IPS-18a (cell line): ENCODE results near the gene PHKG1.
"Not testable (repeated sequence)": the region's sequence is repeated elsewhere in the genome, so short reads cannot be mapped to it uniquely, and the experiment has no call there.

Experiments used
- H3K27ac ChIP-seq: one replicate; pipeline ENCODE4 v1.5.1; 2013; ENCODE audit warnings: low read length
- H3K27me3 ChIP-seq: one replicate; pipeline ENCODE4 v1.6.1; 2013; ENCODE audit warnings: mild to moderate bottlenecking, low read length; ENCODE audit not compliant: control insufficient read depth, insufficient read depth
- H3K36me3 ChIP-seq: one replicate; pipeline ENCODE4 v1.6.1; 2013; ENCODE audit warnings: low read depth, low read length; ENCODE audit not compliant: control insufficient read depth
- H3K4me1 ChIP-seq: one replicate; pipeline ENCODE4 v1.6.1; 2013; ENCODE audit warnings: low read depth, low read length; ENCODE audit not compliant: control insufficient read depth
- H3K4me3 ChIP-seq: one replicate; pipeline ENCODE4 v1.5.1; 2013; ENCODE audit warnings: low read length
- H3K9ac ChIP-seq: one replicate; pipeline ENCODE4 v1.6.1; 2013; ENCODE audit warnings: mild to moderate bottlenecking, low read length, moderate library complexity
- H3K9me3 ChIP-seq: one replicate; pipeline ENCODE4 v1.6.1; 2013; ENCODE audit warnings: low read depth, low read length; ENCODE audit not compliant: control insufficient read depth

The PHKG1 gene

DNA sequence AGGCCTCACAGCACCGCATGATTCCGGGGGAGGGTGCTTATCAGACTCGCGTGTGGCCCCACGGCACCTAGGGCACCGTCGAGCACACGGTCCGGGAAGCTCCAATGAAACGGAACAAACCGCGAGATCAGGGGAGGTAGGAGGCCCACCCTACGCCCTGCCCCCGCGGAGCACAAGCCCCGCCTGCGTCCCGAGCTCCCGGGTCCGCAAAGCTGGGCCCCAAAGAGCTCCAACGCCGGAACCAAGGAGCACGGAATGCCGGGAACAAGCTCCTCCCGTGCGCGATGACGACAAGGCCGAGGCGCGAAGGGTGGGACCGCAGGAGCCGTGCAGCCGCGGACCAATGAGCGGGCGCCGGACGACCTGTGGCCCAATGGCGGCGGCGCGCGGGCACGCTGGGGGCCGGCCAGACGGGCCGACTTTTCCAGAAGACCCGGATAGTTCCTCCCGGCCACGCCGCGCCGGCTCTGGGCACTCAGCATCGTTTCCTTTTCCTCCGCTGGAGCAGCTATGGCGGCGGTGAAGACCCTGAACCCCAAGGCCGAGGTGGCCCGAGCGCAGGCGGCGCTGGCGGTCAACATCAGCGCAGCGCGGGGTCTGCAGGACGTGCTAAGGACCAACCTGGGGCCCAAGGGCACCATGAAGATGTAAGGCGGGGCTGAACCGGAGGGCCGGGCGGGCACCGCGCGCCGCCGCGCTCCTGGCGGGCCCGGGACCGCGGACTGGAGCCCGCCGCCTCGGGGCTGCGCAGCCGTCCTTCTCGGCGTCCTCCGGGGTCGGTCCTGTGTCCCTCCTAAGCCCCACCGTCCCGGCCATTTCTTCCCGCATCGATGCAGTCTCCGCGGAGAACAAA lies 41.2 kb downstream of the PHKG1 start, which contains the start of the genes CCT6A and PSPH:
TSS of gene CCT6A (plus strand) at position 427 of the 853 bp plus-strand sequence. CDS start at position 511, 84 bp downstream.
TSS of gene PSPH (minus strand) at position 106 of the 853 bp plus-strand sequence. CDS start 30,232 bp downstream, outside the sequence.
- Histone ChIP-seq H3K4me3 (peak within 1 kb of the TSS; percentile 71), H3K27me3 (no peaks in the 10 kb centered on the region), H3K27ac (peak within 1 kb of the TSS; percentile 94), H3K9me3 (no peaks in the 10 kb centered on the region), H3K4me1 (peaks cover 12% of the 10 kb centered on the region), H3K36me3 (peaks cover 39% of the 10 kb centered on the region), H3K9ac (peak within 1 kb of the TSS; percentile 85)

DNA sequence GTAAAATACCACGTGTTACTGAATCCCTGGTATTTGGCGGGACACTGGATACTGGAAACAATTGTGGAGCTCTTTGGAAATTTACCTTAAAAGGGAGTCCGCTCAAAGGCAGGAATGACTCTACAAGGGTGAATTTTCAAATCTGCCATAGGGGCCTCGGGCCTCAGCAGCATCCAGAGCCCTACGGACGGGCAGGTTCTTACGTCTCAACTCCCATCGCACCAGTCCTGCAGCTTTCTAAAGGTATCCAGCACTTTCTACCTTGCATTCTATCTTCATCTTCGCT lies 41.8 kb downstream of the PHKG1 start:
- Histone ChIP-seq H3K9ac (peak overlapping the region; percentile 85), H3K27ac (peak overlapping the region; percentile 94), H3K36me3 (peaks cover 33% of the 10 kb centered on the region), H3K27me3 (no peaks in the 10 kb centered on the region), H3K9me3 (no peaks in the 10 kb centered on the region), H3K4me3 (peak overlapping the region; percentile 71), H3K4me1 (peaks cover 12% of the 10 kb centered on the region)

DNA sequence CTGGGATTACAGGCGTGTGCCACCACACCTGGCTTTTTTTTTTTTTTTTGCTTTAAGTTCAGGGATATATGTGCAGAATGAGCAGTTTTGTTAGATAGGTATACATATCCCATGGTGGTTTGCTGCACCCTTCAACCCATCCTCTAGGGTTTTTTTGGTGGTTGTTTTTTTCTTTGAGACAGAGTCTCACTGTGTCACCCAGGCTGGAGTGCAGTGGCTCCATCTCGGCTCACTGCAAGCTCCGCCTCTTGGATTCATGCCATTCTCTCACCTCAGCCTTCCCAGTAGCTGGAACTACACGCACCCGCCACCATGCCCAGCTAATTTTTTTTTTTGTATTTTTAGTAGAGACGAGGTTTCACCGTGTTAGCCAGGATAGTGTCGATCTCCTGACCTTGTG lies 44.0 kb downstream of the PHKG1 start:
- H3K27ac ChIP-seq, result not testable (repeated sequence)

DNA sequence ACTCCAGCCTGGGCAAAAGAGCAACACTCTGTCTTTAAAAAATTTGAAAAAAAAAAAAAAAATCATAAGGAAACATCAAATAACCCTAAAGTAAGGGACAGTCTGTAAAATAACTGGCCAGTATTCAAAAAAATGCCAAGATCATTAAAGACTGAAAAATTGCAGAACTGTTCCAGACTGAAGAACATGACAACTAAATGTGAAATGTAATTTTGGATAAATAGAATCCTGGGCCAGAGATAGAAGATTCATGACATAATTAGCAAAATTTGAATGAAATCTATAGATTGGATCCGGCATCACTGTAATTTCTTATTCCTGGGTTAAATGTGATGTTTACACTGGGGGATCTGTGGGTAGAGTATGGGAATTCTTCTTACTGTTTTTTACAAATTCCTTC lies 44.5 kb downstream of the PHKG1 start:
- Histone ChIP-seq H3K4me3 (no peak overlapping the region), H3K4me1 (peaks cover 10% of the 10 kb centered on the region), H3K27ac (no peak overlapping the region), H3K9me3 (no peaks in the 10 kb centered on the region), H3K27me3 (no peaks in the 10 kb centered on the region), H3K36me3 (peaks cover 6% of the 10 kb centered on the region), H3K9ac (no peak overlapping the region)

More for the DNA sequence above, 44.0 kb downstream of the PHKG1 start:
- H3K9me3 ChIP-seq, H3K4me3 ChIP-seq, H3K27me3 ChIP-seq, H3K9ac ChIP-seq: not testable (repeated sequence)
- Histone ChIP-seq H3K36me3 (peaks cover 11% of the 10 kb centered on the region), H3K4me1 (peaks cover 12% of the 10 kb centered on the region)

DNA sequence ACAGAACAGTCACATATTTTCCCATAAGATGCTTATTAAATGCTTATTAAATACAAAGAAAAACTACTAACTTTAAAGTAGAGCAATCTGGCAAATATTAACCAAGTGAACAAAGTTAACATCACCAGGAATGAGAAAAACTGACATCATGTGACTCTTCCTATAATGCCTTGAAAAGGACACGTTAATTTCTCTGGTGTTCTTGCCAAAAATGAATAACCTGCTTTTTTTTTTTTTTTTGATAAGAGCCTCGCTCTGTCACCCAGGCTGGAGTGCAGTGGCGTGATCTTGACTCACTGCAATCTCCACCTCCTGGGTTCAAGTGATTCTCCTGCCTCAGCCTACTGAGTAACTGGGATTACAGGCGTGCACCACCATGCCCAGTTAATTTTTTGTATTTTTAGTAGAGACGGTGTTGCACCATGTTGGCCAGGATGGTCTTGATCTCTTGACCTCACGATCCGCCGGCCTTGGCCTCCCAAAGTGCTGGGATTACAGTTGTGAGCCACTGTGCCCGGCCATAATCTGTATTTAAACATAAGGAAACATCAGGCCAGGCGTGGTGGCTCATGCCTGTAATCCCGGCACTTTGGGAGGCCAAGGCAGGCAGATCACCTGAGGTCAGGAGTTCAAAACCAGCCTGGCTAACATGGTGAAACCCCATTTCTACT lies 45.2 kb downstream of the PHKG1 start:
- H3K9ac ChIP-seq, H3K9me3 ChIP-seq, H3K36me3 ChIP-seq, H3K4me3 ChIP-seq, H3K27ac ChIP-seq, H3K4me1 ChIP-seq, H3K27me3 ChIP-seq: not testable (repeated sequence)

DNA sequence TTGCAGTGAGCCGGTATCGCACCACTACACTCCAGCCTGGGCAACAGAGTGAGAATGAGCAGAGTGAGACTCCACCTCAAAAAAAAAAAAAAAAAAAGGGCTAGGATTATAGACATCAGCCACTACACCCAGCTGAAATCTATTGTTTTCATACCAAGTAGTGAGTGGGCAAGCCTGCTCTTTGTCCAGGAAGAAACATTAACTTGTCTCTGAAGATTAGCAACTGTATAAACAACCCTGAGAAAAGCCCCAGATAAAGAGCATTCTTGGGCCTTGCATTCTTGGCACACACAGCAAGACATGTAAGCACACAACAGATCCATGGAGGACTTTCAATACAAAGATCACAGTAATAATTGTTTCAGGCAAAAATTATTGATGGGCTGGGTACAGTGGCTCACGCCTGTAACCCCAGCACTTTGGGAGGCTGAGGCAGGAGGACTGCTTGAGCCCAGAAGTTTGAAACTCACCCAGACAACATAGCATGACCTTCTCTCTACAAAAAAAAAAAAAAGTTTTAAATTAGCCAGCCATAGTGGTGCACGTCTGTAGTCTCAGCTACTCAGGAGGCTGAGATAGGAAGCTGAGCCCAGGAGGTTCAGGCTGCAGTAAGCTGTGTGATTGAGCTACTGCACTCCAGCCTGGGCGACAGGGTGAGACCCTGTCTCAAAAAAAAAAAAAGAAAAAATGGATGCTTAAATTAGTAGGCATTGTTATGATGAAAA lies 45.9 kb downstream of the PHKG1 start:
- no peaks in the 10 kb centered on the region for H3K9me3 ChIP-seq
- H3K27me3 ChIP-seq, result no peaks in the 10 kb centered on the region
- H3K36me3 ChIP-seq, result peaks cover 5% of the 10 kb centered on the region
- no peak overlapping the region for H3K9ac ChIP-seq
- H3K4me1 ChIP-seq, result peaks cover 6% of the 10 kb centered on the region
- H3K27ac ChIP-seq, result no peak overlapping the region
- no peak overlapping the region for H3K4me3 ChIP-seq

DNA sequence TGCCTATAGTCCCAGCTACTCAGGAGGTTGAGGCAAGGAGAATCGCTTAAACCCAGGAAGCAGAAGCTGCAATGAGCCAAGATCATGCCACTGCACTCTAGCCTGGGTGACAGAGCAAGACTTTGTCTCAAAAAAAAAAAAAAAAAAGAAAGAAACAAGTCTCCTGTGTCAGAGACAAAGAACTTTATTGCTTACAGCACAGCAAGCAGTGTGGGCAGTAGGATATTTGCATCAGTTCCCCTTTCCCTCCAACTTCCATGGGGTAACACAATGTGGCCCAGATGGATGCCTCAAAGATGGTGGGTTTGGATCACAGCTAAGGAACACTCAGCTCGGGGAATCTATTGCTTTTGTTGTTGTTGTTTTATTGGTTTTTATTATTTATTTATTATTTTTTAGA lies 47.0 kb downstream of the PHKG1 start:
- H3K4me1 ChIP-seq, H3K27ac ChIP-seq, H3K27me3 ChIP-seq, H3K9ac ChIP-seq, H3K9me3 ChIP-seq, H3K4me3 ChIP-seq, H3K36me3 ChIP-seq: not testable (repeated sequence)

DNA sequence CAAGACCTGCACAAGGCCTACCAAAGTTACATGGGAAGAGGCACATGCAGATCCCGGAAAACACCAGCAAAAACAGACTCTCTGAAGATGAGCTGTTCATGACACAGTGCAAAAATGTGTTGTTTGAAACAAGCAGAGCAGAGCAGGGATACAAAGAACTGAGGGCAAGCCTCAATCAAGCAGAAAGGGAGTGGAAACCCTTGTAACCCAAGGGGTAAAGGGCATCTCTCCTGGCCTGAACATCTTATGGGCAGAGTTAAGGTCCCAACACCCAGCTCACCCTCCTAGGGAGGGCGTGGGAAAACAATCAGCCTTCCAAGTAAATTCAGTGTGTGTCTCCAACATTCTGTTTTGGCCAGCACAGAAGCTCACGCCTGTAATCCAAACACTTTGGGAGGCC lies 52.0 kb downstream of the PHKG1 start:
- Histone ChIP-seq H3K27ac (no peak overlapping the region), H3K9ac (no peak overlapping the region), H3K4me1 (no peaks in the 10 kb centered on the region), H3K27me3 (no peaks in the 10 kb centered on the region), H3K36me3 (peaks cover 9% of the 10 kb centered on the region), H3K9me3 (no peaks in the 10 kb centered on the region), H3K4me3 (no peak overlapping the region)

DNA sequence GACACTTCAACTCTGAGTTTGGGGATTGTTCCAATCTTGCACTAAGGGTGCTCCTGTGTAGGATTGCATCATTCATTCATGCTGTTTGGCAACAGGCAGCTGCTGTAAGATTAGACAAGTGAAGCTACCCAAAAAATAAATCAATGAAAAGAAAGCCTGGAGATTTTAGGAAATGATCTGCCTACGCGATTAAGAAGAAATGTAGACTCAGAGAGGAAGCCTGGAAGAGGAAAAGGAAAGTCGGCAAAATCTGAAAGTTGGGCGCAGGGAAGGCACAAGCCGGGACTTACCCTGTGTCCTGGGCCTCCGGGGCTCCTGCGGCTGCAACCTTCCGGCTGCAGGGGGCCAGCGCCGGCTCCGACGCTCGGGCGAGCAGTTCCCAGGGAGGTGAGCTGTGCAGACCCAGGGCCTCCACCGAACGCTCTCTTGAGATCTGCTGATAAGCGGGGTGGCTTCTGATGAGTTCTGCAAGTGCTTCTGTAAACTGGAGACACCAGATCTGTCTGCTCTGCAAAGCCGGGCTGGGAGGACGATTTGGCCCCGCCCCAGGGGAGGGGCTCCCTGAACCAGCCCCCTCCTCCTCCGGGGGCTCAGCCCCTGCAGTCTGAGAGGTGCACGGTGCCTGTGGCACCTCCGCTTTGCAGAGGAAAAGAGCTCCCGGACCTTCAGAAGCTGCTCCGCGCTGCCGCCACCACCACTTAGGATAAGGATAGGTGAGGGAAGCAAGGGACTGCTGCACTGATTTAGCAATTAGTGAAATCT lies 58.9 kb downstream of the PHKG1 start:
- H3K4me1 ChIP-seq, result no peaks in the 10 kb centered on the region
- H3K36me3 ChIP-seq, result peaks cover 24% of the 10 kb centered on the region
- no peaks in the 10 kb centered on the region for H3K9me3 ChIP-seq
- peak overlapping the region; percentile 78 for H3K9ac ChIP-seq
- peak overlapping the region; percentile 13 for H3K27ac ChIP-seq
- H3K4me3 ChIP-seq, result peak overlapping the region; percentile 72
- H3K27me3 ChIP-seq, result no peaks in the 10 kb centered on the region

DNA sequence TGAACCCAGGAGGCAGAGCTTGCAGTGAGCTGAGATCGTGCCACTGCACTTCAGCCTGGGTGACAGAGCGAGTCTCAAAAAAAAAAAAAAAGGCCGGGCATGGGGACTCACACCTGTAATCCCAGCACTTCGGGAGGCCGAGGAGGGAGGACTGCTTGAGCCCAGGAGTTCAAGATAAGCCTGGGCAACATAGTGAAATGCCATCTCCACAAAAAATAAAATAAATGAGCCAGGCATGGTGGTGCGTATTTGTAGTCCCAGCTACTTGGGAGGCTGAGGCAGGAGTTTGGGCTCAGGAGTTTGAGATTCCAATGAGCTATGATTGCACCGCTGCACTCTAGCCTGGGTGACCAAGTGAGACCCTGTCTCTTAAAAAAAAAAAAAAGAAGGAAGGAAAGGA lies 60.2 kb downstream of the PHKG1 start:
- H3K27me3 ChIP-seq, H3K27ac ChIP-seq, H3K4me3 ChIP-seq, H3K4me1 ChIP-seq, H3K9ac ChIP-seq, H3K9me3 ChIP-seq: not testable (repeated sequence)
- H3K36me3 ChIP-seq, result peaks cover 35% of the 10 kb centered on the region

DNA sequence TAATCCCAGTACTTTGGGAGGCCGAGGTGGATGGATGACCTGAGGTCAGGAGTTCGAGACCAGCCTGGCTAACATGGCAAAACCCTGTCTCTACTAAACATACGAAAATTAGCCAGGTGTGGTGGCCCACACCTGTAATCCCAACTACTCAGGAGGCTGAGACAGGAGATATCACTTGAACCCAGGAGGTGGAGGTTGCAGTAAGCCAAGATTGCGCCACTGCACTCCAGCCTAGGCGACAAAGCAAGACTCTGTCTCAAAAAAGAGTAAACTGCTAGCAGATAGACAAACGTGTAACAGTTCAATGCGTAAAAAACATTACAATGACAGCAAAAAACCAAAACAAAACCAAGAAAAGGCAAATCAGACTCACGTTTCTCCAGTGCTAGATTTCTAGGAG lies 61.2 kb downstream of the PHKG1 start:
- H3K9ac ChIP-seq, H3K4me1 ChIP-seq, H3K27me3 ChIP-seq, H3K4me3 ChIP-seq, H3K9me3 ChIP-seq, H3K27ac ChIP-seq: not testable (repeated sequence)
- H3K36me3 ChIP-seq, result peaks cover 35% of the 10 kb centered on the region
